DMS53 (cell line): Measurements from ENCODE around the gene RLN3.
"Not testable (repeated sequence)": the region's sequence is repeated elsewhere in the genome, so short reads cannot be mapped to it uniquely, and the experiment has no call there.

ENCODE experiments used
- DNase-seq: peaks from one replicate; lab custom pipeline; 2025; lab: John Stamatoyannopoulos, UW

RLN3 gene

GRCh38 chr19:14021474-14021873 lies 6.5 kb upstream of the RLN3 start:
- DNase-seq = peak; percentile 16

- DNase-seq = no peak
These were observed 5.5 kb upstream of the RLN3 start for GRCh38 chr19:14022469-14022868.

GRCh38 chr19:14023404-14024235 lies 4.3 kb upstream of the RLN3 start:
- DNase-seq = peak; percentile 85

- not testable (repeated sequence) for DNase-seq
These were observed 1.2 kb upstream of the RLN3 start for GRCh38 chr19:14026652-14027192.

GRCh38 chr19:14028901-14029300 lies 953 bp downstream of the RLN3 start:
- DNase-seq = no peak

GRCh38 chr19:14030997-14031718 lies 3.2 kb downstream of the RLN3 start:
- no peak for DNase-seq

- peak; percentile 74 for DNase-seq
These were observed 4.0 kb downstream of the RLN3 start, which contains the start of gene IL27RA for GRCh38 chr19:14031719-14032480. Gene IL27RA (plus strand): TSS chr19:14031762. CDS start chr19:14031873, 111 bp downstream.

GRCh38 chr19:14033946-14034345 lies 6.0 kb downstream of the RLN3 start:
- no peak for DNase-seq

GRCh38 chr19:14035159-14035558 lies 7.2 kb downstream of the RLN3 start:
- DNase-seq = not testable (repeated sequence)

- DNase-seq = no peak
These were observed 7.8 kb downstream of the RLN3 start for GRCh38 chr19:14035706-14036105.

- DNase-seq = no peak
These were observed 11.2 kb downstream of the RLN3 start for GRCh38 chr19:14039181-14039580.

GRCh38 chr19:14042659-14043608 lies 15.0 kb downstream of the RLN3 start:
- peak; percentile 90 for DNase-seq

- not testable (repeated sequence) for DNase-seq
These were observed 19.9 kb downstream of the RLN3 start for GRCh38 chr19:14047866-14048265.

- DNase-seq = peak; percentile 73
These were observed 20.6 kb downstream of the RLN3 start for GRCh38 chr19:14048443-14049153.

GRCh38 chr19:14050512-14050911 lies 22.6 kb downstream of the RLN3 start:
- DNase-seq = no peak

GRCh38 chr19:14050961-14051360 lies 23.0 kb downstream of the RLN3 start:
- not testable (repeated sequence) for DNase-seq

GRCh38 chr19:14051980-14052379 lies 24.0 kb downstream of the RLN3 start:
- no peak for DNase-seq

GRCh38 chr19:14052470-14052869 lies 24.5 kb downstream of the RLN3 start:
- no peak for DNase-seq

GRCh38 chr19:14053032-14053431 lies 25.1 kb downstream of the RLN3 start:
- no peak for DNase-seq

GRCh38 chr19:14053500-14053899 lies 25.6 kb downstream of the RLN3 start:
- DNase-seq = no peak
